Lower leg skin (tissue), 3 donors: ENCODE results near the gene MSH4.

Source experiments
- CTCF ChIP-seq, 3 donors: fragments of 450-650 bp; IDR thresholded peaks; one replicate each; pipeline ENCODE4 v1.5.1; 2016; ENCODE audit warnings: antibody characterized with exemption in 3 of 3, mild to moderate bottlenecking in 3 of 3, moderate library complexity in 2 of 3
- POLR2A ChIP-seq, 2 donors: fragments of 450-650 bp; IDR thresholded peaks; one replicate each; pipeline ENCODE4 v1.6.1; 2016 to 2017; ENCODE audit warnings: antibody characterized with exemption in 2 of 2, mild to moderate bottlenecking in 1 of 2, moderate library complexity in 1 of 2

- TF ChIP-seq CTCF (IDR thresholded peaks at IDR 0.05) (no peak), POLR2A (IDR thresholded peaks at IDR 0.05) (no peak)
These were observed 41.4 kb downstream of the MSH4 start for GRCh38 chr1:75838079-75838478.
